HUDEP-2 (cell line): ENCODE results near the gene EDEM3.
"Not testable (repeated sequence)": the region's sequence is repeated elsewhere in the genome, so short reads cannot be mapped to it uniquely, and the experiment has no call there.

Experiments used
- DNase-seq, 76 experiments: peaks; one replicate each; lab custom pipeline; 2025; ENCODE audit not compliant: unreplicated experiment in 76 of 76; lab: John Stamatoyannopoulos, UW

Gene EDEM3

GRCh38 chr1:184754476-184755225 is at the start of gene EDEM3:
EDEM3 (minus strand) TSS chr1:184754858; CDS start chr1:184754646, 212 bp downstream.
- peak in 75 of 76 experiments; percentile 76 to 99 (median 97) for DNase-seq

GRCh38 chr1:184804220-184804619 is 49.6 kb upstream of the EDEM3 start:
- no peak for DNase-seq

DNA sequence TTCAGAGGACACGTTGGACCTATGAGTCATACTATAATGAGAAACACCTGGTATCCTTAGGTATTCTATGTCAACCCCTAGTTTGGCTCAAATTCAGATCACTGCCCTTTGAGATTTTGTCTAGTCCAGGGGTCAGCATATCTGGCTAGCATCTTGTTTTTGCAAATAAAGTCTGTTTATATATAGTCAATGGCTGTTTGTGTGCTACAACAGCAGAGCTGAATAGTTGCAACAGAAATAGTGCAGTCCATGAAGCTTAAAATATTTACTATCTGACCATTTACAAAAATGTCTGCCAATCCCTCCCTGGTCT is 48.5 kb upstream of the EDEM3 start:
- DNase-seq = no peak

GRCh38 chr1:184802354-184803179 is 47.9 kb upstream of the EDEM3 start:
- no peak for DNase-seq

DNA sequence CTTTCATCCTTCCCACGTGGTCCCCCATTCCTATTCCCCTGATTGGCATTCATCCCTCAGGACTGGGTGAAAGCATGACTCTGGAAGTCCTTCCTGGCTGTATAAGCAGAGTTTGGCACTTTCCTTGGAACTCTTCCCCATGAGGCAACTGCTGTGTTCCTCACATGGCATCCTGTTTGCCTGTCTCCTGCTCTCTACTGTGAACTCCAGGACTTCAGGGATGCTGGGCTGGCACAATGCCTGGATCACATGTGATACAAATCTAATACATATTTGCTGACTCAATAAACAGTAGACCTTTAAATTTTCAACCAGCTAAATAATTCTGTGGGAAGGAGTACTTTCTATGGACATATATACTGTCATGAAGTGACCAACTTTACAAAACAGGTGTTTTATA is 46.8 kb upstream of the EDEM3 start:
- no peak for DNase-seq

- no peak for DNase-seq
Observed at GRCh38 chr1:184800876-184801275, 46.2 kb upstream of the EDEM3 start.

DNA sequence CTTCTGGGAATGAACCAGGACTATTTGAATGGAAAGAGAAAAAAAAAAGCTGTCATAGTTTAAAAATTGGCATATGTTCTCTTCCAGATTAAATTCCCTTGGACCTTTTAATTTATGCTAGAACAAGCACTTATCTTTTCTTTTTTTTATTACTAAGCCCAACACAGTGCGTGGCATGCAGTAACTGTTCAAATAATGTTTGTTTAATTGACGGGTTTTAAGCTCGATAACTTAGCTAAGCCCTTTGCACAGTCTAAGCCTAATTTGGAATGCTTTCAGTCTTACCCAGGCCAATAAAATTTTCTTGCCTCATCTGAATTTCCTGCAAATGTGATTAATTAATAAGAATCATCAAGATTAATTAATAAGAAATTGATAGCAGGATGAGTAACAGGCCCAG is 39.3 kb upstream of the EDEM3 start:
- DNase-seq = no peak

DNA sequence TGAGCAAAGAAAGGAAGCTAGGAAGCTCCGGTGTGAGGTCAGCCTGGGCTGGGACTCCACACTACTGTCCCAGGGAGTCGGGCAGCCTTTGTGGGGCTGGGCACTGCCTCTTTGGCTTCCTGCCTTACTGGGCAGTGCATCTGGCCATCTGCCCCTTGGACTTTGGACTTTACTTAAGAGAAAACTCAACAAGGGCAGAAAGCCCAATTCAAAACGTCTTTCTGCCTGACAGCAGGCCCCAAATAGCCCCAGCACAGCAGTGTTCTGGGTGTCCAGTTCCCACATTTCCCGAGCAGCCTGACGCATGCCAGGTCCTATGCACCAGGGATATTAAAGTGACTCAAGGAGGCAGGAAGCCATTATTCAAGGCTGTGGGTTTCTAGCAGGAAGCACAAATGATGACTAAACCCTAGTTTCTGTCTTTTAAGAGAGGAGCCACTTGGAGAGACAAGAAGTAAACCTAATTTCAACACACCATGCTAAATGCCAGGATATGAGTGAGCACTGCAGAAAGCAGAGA is 37.9 kb upstream of the EDEM3 start:
- DNase-seq = no peak

GRCh38 chr1:184791550-184791900 is 36.9 kb upstream of the EDEM3 start:
- DNase-seq = no peak

DNA sequence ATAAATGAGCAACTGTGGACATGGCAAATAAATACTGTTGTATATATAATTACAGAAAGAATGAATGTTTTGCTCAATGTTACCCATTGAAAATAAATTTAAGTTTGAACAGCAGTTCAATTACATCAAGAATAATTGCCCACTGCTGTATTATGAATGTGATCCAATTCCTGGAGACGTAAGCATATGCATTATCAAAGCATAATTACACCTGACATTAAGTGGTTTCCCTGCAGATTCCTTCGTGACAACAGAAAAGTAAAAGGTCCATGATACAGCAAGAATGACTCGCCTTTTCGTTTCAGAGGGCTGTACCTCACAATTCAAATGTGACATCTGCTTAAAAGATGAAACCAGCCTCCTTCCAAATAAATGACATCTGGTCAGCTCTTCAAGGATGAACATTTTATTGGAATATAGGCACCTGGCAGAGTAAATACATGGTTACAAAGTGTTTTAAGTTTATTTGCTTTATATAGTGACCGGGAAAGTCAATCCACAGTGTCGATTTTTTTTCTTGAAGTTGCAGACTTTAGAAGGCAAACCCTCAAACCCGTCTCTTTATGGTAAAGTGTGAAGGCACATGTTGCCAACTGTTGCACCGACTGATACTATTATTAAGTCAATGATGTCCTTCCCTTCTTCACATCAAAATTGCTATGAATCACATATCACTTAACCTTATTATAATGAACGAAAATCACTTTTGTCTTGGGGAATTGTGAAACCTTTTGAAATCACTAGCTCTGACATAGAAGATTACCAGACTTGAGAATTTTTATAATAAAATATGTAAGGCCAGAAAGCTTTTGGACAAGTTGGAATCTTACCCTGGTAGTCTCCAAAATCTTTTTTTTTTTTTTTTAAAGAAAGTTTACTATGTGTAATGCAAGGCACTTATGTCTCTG is 36.2 kb upstream of the EDEM3 start:
- DNase-seq = no peak

DNA sequence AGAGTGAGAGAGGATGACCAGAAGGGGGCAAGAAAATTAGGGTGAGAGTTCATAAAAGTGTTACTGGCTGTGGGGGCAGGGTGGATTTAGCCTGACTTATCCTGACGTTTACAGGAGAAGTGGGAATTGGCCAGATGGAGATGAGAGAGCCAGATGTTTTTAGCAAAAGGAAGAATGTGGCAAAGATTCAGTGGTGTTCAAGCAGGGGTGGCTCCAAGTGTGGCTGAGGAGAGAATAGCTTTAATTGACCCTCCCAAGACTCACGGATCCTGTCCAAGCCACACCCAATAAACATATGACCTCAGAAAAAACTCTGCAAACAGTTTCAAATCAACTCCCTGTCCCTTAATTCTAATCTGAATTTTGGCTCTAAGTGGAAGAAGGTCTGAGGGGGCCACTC is 35.2 kb upstream of the EDEM3 start:
- DNase-seq = no peak

DNA sequence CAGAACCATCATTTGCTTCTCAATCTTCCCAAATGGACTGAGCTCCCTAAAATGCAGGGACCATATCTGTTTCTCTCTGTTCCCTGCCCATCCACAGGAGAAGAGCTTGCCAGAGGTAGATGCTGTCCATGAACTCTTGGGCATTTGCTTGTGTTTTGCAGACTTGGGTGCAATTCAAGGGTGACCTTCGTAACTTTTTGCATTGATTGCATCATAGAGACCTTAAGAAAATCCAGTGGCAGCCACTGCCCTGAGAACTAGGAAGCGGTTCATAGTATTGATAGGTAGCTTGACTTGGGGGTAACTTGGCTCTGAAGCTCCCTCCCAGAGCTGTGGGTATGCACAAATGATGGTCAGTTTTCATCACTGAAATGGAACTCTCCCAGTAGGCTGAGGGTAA is 34.3 kb upstream of the EDEM3 start:
- no peak for DNase-seq

DNA sequence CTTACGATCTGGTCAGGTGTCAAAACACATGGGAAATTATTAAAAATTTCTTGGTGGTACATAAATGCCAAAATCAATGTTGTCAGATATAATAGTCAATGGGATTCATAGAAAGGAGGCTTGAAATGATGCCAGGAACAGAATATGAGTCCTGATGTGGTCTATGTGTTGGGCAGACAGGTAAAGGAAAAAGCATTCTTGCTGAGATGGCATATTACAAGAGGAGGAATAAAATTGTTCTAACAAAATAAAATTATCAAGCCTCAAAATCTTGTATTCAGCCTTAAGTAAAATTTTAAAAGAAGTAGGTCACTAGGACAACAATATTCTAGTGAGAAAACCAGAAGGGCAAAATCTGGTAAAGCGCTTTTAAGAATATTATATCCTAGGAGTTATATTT is 30.9 kb upstream of the EDEM3 start:
- DNase-seq = no peak

DNA sequence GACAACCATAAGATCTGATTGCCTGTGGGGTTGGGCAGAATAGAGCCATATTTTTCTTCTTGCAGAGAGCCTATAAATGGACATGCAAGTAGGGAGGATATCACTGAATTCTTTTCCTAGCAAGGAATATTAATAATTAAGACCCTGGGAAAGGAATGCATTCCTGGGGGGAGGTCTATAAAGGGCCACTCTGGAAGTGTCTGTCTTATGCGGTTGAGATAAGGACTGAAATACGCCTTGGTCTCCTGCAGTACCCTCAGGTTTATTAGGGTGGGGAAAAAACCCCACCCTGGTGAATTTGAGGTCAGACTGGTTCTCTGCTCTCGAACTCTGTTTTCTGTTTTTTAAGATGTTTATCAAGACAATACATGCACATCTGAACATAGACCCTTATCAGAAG is 29.1 kb upstream of the EDEM3 start:
- not testable (repeated sequence) for DNase-seq

DNA sequence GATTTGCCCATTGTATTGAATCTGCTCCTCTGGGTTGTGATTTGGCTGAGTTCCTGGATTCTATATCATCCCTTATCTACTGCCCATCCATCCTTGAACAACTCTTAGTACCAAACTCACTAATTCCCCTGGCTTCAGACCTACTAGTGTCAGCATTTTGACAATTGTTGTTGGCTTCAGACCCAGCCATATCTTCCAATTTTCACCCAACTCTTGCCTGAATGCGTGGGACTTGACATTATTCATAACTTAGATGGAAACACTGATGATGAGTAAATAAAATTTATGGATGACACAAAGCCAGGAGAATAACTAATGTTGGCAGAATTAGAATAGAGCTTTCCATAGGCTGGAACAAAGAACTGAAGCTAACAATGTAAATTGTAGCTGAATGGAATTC is 27.3 kb upstream of the EDEM3 start:
- no peak for DNase-seq

DNA sequence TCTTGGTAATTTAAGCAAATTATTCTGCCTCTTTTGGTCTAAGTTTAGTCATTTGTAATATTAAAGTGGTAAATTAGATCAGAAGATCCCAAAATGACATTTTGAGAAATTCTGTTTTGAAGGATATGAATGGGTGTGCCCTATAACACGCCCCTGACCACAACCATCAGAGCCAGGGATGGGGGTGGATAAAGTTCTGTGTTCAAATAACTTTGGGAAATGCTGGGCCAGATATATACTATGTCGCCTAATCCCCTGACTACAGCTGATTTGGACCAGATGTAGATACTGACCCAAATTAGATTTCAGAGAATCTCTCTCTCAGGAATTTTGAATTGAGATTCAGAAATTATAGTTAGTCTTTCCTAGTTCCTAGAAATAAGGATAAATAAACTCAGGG is 21.2 kb upstream of the EDEM3 start:
- no peak for DNase-seq

GRCh38 chr1:184775329-184775728 is 20.7 kb upstream of the EDEM3 start:
- no peak for DNase-seq

DNA sequence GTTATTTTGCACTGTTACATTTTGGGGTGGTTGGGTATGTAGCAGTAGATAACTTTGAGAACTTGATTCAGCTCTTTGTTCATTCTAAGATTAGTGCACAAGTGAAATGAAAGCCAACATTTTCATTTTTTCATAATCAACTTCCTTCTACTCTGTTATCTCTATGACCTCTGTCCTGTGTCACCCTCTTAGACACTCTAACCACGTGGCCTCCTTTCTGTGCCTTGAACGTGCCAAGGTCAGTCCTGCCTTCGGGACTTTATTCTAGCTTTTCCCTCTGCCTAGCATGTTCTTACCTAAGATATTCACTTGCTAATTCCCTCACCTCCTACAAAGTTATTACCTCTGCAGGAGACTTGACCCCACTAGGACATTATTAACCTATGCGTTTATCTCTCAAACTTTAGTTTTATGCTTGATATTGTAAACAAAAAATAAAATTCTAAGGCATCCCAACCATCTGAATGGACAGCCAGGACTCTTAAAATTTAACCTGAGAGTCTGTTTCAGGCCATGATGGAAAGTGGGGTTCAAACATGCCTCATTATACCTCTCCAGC is 19.2 kb upstream of the EDEM3 start:
- DNase-seq = peak in 11 of 76 experiments; percentile 2 to 32 (median 20)

DNA sequence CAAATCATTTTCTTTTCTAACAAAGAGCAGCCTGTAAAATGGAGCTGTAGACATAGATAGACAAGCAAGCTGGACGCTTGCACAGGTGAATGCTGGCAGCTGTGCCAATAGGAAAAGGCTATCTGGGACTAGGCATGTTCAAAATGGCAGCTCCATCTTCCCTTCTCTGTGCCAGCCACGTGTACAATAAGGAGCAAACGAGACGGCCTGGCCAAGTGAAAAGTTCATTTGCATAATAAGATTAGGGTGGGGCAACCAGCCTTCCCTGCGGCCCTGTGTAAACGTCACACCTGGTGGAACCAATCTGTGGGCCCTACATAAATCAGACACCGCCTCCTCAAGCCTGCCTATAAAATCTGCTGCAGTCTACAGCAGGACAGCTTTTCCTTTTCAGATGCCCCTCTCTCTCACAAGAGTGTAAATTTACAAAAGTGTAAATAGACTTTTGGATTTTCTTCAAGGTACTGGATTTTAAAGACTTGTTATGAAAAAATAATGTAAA is 16.6 kb upstream of the EDEM3 start:
- no peak for DNase-seq

GRCh38 chr1:184770181-184770979 is 15.7 kb upstream of the EDEM3 start:
- DNase-seq = peak in 1 of 76 experiments; percentile 5
